Ishikawa (cell line): ENCODE results near the gene GLRX5.
A peak's percentile ranks its signal among the peaks of the same experiment; 100 is the strongest.

Experiments
- CREB1 ChIP-seq: IDR thresholded peaks from 2 replicates; pipeline ENCODE4 v1.6.1; 2012; ENCODE audit warnings: low read depth
- EP300 ChIP-seq: IDR thresholded peaks from 2 replicates; pipeline ENCODE4 v1.6.1; 2012; ENCODE audit warnings: borderline replicate concordance
- FOXM1 ChIP-seq: IDR thresholded peaks from 2 replicates; pipeline ENCODE4 v1.6.1; 2012; ENCODE audit warnings: low read depth, borderline replicate concordance
- RAD21 ChIP-seq: IDR thresholded peaks from 2 replicates; pipeline ENCODE4 v1.6.1; 2012; ENCODE audit warnings: low read depth
- REST ChIP-seq: IDR thresholded peaks from 2 replicates; pipeline ENCODE4 v1.6.1; 2012; ENCODE audit warnings: low read depth, mild to moderate bottlenecking
- TF ChIP-seq, protein P1 (sequence below): IDR thresholded peaks from 2 replicates; pipeline ENCODE4 v1.6.1; 2012

- TF ChIP-seq RAD21 (no peak), CREB1 (peak; percentile 49), REST (no peak), EP300 (no peak), FOXM1 (peak; percentile 73)
- TF ChIP-seq, protein P1, sequence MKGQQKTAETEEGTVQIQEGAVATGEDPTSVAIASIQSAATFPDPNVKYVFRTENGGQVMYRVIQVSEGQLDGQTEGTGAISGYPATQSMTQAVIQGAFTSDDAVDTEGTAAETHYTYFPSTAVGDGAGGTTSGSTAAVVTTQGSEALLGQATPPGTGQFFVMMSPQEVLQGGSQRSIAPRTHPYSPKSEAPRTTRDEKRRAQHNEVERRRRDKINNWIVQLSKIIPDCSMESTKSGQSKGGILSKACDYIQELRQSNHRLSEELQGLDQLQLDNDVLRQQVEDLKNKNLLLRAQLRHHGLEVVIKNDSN, result peak; percentile 79
Measured at GRCh38 chr14:95534299-95535225, at the start of gene GLRX5.
